Activated T-cell treated with anti-CD3 and anti-CD28 coated beads for 24 hours (primary cell): ENCODE data around the gene BACH2.
"Not testable (repeated sequence)": the region's sequence is repeated elsewhere in the genome, so short reads cannot be mapped to it uniquely, and the experiment has no call there.

ENCODE experiments used
- DNase-seq: peaks from one replicate; pipeline ENCODE4 v3.0.0-alpha.2; 2020; ENCODE audit warnings: low read depth

BACH2 gene

GRCh38 chr6:89992818-89993217 is 303.8 kb downstream of the BACH2 start:
- no peak for DNase-seq

GRCh38 chr6:89989742-89990141 is 306.9 kb downstream of the BACH2 start:
- no peak for DNase-seq

- DNase-seq: no peak
Observed at GRCh38 chr6:89987830-89988229, 308.8 kb downstream of the BACH2 start.

DNA sequence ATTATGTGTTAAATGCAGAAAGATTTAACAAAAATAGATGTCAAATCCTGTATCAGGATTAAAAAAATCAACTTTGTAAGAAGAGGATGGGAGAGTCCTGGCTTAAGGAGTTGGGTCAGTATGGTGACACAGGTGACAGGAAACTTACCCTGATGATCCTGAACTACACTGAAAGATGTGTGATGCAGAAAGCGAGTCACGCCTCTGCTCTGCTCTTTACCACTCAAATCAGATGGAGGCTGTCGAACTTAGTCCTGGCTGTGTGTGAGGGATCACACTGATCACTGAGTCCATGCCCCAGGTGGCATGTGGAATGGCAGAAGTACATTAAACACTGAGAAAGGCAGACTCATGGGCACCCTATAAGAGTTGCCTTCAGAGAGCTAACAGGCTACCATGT is 309.5 kb downstream of the BACH2 start:
- DNase-seq: no peak

DNA sequence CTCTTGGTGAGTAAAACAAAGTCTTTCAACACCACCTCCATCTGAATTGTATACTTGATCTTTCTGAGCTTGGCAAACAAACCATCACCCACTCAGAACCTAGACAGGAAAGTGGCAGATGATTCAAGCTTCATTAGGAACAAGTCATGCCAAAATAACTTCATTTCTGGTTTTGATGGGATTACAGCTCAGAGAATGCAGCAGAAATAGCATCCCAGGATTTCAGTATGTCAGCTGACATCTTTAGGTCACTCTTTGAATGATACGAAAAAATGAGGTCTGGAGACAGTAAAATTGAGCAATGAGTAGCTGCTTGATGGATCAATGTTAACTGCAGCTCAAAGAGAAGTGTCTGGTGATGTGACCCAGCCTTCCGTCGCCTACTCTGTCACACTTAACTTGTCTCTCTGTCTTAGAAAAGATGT is 310.0 kb downstream of the BACH2 start:
- DNase-seq: no peak

DNA sequence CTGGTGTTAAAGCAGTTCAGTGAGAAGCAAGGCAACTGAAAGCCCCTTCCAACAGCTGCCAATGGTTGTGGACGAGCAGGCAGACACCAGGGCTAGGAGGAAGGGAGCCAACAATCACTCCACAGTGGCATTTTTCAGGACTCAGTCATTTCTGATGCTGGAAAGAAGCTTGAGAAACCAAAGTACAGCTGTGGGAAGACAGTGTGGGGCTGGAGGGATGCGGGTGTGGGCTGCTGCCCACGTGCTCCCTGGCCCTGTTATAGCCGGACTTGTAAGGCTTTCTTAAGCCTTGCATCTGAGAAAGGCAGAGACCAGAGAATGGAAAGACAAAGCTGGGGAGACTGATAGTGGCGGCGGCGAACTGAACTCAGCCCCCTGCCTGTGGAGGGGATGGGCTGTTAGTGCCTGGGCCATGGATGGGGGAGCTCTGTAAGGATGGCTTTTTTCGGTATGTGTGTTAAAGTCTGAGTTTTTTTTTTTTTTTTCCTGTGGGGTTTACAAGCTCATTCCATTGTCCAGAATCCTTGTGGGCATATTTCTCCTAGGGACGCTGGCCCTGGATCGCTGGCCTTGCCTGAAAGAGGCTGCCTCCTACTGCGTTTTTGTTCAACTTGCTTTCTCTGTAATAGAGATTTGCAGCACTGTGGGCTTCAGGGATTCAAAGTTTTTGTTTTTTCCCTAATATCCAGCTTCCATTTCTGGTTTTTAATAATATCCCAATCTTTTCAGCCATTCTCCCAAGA is 310.7 kb downstream of the BACH2 start:
- no peak for DNase-seq

- DNase-seq: no peak
Observed at GRCh38 chr6:89984926-89985750, 311.5 kb downstream of the BACH2 start.

- DNase-seq: no peak
Observed at GRCh38 chr6:89980353-89980752, 316.3 kb downstream of the BACH2 start.

DNA sequence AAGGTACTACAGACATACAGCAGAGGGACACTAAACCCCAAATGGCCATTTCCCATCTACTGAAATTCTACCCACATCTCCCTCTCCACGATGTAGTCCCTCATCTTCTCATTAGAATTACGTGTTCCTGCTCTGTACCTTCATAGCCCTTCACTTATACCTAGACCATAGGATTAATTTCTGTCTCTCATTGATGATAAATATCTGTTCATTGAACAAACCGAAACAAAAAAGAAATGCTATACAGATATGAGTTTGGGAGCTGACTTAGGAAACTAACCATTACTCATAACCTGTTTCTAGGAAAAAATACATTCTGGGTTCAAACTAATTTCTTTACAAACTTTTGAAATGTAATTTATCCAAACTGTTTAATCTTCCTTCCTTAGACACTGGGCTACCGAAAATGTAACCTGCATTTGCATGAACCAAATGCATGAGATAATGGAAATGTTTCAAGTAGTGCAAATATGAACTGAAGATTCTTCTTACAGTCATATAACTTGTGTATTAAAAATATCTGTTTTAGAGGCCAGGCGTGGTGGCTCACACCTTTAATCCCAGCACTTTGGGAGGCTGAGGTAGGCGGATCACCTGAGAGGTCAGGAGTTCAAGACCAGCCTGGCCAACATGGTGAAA is 317.0 kb downstream of the BACH2 start:
- DNase-seq: no peak

GRCh38 chr6:89978749-89979145 is 317.9 kb downstream of the BACH2 start:
- no peak for DNase-seq

DNA sequence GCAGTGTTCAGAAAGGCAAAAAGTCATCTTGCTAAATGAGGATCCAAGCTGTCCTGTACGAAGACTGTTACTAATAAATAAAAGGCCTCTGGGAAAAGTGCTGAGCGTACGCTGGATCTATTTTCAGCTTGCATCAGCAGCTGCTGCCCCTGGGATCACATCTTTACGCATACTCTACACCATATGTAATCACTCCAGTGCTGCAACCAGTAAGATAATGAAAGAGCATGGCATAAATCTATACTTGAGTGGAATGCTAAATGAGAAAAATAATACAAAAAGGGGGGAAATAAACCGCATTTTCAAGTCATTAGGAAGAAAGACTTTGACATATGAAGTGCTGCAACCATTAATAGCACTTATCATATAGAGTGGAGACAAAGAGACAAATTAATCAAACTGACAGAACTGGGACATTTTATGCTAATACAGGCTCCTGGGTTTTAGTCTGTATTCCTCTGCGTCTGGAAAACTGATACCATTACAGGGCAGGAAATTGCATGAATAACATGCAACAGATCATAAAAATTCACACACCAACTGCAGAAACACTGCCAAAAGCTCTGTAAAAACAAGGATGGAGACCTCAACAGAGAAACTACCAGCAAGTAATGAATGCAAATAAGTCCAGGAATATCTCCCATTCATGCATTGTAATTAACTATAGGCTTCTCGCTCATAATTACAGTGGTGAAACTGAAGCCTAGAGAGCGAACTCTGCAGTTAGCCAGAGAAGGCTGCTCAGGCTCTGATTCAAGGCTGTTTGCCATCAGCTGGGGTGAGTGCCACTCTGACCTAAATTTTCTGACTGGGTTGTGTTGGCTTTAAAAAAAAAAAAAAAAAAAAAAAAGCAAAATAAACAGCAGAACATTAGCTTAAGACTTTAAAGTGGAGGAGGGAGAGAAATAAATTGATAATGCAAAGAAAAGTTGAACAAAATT is 318.6 kb downstream of the BACH2 start:
- no peak for DNase-seq

DNA sequence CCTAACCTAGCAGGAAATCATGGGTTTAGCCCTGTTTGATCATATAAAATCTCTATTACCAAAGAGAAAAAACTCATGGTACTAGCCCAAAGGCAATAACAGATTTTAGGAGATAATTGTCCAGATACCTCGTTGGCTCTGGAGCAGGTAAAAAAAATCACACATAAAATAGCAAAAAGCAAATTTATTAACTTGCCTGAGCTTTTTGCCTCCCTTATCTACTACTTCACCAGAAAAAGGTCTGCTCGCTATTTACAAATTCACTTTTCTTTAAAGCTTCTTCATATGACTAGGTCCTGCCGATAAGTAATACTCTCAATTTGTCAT is 320.0 kb downstream of the BACH2 start:
- DNase-seq: no peak

- no peak for DNase-seq
Observed at GRCh38 chr6:89975991-89976693, 320.5 kb downstream of the BACH2 start.

DNA sequence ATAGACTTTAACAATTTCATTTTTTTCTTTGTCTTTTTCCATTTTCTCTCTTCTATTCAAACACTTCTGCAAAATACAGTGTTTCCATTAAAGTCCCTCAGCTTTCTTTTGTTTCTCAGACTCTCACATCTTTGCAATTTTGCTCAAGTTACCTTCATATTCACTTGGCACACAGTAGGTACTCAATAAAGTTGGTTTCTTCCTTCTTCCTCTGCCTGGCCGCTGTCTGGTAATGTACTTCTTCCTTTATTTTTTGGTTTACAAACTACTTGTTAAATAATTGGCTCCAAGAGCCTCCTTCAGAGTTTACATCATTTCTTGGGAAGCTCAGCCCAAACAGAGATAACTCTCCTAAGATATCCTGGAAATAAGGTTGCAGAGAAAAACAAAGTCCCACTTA is 321.3 kb downstream of the BACH2 start:
- no peak for DNase-seq

- DNase-seq: no peak
Observed at GRCh38 chr6:89974834-89975233, 321.8 kb downstream of the BACH2 start.

DNA sequence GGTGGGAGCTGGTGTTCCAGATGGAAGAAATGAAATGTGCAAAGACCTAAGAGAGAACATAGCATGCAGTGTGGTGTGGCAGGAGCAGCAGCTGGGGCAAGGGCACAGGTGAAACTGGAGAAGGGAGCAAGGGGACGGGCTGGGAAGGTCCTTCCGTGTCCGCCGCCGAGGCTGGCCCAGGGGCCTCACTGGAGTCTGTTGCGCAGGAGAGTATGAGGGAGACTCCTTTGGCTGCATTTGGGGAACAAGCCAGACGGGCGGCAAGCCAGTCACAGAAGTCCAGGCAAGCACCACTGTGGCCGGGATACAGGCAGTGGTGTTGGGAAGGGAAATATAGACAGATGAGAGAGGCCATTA is 324.6 kb downstream of the BACH2 start:
- no peak for DNase-seq

DNA sequence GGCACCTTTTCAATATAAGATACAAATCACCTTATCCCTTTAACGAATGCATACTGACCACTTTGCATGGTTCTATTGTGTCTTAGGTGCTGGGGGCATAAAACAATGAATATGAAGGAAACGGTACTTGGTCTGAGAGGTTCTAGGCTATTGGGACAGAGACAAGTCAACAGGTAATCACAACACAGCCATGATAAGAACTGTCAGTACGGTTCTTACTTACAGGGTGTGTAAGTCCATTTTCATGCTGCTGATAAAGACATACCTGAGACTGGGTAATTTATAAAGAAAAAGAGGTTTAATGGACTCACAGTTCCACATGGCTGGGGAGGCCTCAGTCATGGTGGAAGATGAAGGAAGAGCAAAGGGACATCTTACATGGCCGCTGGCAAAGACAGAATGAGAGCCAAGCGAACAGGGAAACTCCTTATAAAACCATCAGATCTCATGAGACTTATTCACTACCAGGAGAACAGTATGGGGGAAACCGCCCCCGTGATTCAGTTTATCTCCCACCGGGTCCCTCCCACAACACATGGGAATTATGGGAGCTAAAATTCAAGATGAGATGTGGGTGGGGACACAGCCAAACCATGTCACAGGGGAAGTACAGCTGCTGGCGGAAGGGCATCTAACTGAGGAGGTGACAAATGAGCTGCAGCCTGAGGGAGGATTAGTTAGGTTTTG is 325.2 kb downstream of the BACH2 start:
- DNase-seq: not testable (repeated sequence)

GRCh38 chr6:89970609-89971337 is 325.9 kb downstream of the BACH2 start:
- no peak for DNase-seq

GRCh38 chr6:89970072-89970471 is 326.6 kb downstream of the BACH2 start:
- no peak for DNase-seq

DNA sequence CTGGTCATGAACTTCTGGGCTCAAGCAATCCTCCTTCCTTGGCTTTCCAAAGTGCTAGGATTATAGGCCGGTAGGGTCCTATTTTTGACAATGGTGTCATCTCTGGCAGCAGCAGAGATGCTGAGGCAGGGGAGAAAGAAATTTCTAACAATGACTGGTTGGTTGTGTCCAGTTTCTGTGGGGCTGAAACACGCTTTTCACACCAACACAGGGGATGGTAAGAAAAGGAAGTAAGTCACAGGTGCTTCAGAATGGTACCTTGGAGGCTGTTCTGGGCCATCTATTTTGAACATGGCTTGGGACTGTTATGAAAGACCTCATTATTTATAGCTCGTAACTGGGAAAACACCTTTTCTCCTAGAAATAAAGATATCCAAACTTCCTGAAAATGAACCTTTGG is 329.7 kb downstream of the BACH2 start:
- DNase-seq: no peak
